Measurements from ENCODE around the gene PLSCR1. TPM values are rescaled to one million over a fixed set of nuclear protein-coding genes. Genes with fewer than 3 reads are reported as not detected.

The PLSCR1 gene
- polyA plus RNA-seq, 1 donor from 2014 or later = 0.78 TPM

GRCh38 chr3:146593776-146594175 is 49.4 kb upstream of the PLSCR1 start:
- no peak overlapping the region for H3K9ac ChIP-seq (ENCODE audit: low read length)
- H3K9me2 ChIP-seq (ENCODE audit: insufficient read depth, low read length) = no peaks in the 10 kb centered on the region
- H3K27me3 ChIP-seq (ENCODE audit: insufficient read depth, low read depth, low read length) = no peaks in the 10 kb centered on the region
- H3F3A ChIP-seq (ENCODE audit: insufficient read depth, low read length, poor library complexity, severe bottlenecking) = no peaks in the 10 kb centered on the region
- no peak overlapping the region for H2AFZ ChIP-seq (ENCODE audit: low read depth, low read length)
- no peaks in the 10 kb centered on the region for H3K9me3 ChIP-seq (ENCODE audit: low read length)
- H3K4me3 ChIP-seq (ENCODE audit: low read length) = no peak overlapping the region
- H3K36me3 ChIP-seq (ENCODE audit: insufficient read depth, low read length) = no peaks in the 10 kb centered on the region
- no peak for TF ChIP-seq REST (IDR thresholded peaks at IDR 0.05; ENCODE audit: borderline replicate concordance)
- no peak for TF ChIP-seq SMC3 (conservative IDR thresholded peaks at IDR 0.05; ENCODE audit: poor library complexity)
- TF ChIP-seq EZH2 (IDR thresholded peaks at IDR 0.05; ENCODE audit: borderline replicate concordance, insufficient read depth, low read length, poor library complexity, severe bottlenecking) = no peak
- TF ChIP-seq TAF1 (IDR thresholded peaks at IDR 0.05; ENCODE audit: low read depth) = no peak
- TF ChIP-seq RAD21 (conservative IDR thresholded peaks at IDR 0.05) = no peak
- no peak for TF ChIP-seq CTCF (IDR thresholded peaks at IDR 0.05; ENCODE audit: poor library complexity, severe bottlenecking)
- TF ChIP-seq MXI1 (conservative IDR thresholded peaks at IDR 0.05; ENCODE audit: poor library complexity, severe bottlenecking) = no peak
- no peak for TF ChIP-seq POLR2AphosphoS5 (IDR thresholded peaks at IDR 0.05)
- no peak for TF ChIP-seq EP300 (conservative IDR thresholded peaks at IDR 0.05; ENCODE audit: poor library complexity, severe bottlenecking)
- no peak overlapping the region for H3K4me2 ChIP-seq (ENCODE audit: low read length)
- H3K79me2 ChIP-seq (replicated peaks; ENCODE audit: insufficient read depth, low read length) = no peaks in the 10 kb centered on the region
- no peaks in the 10 kb centered on the region for H4K20me1 ChIP-seq (ENCODE audit: insufficient read depth)
- no peak overlapping the region for H3K27ac ChIP-seq (ENCODE audit: low read length)

- Histone ChIP-seq H3K9me2 (ENCODE audit: insufficient read depth, low read length) (no peaks in the 10 kb centered on the region), H3K79me2 (replicated peaks; ENCODE audit: insufficient read depth, low read length) (no peaks in the 10 kb centered on the region), H2AFZ (ENCODE audit: low read depth, low read length) (no peak overlapping the region), H3K9ac (ENCODE audit: low read length) (no peak overlapping the region), H3K4me2 (ENCODE audit: low read length) (no peak overlapping the region), H3K4me3 (ENCODE audit: low read length) (no peak overlapping the region), H3K27ac (ENCODE audit: low read length) (no peak overlapping the region), H3K36me3 (ENCODE audit: insufficient read depth, low read length) (no peaks in the 10 kb centered on the region), H3F3A (ENCODE audit: insufficient read depth, low read length, poor library complexity, severe bottlenecking) (no peaks in the 10 kb centered on the region), H3K27me3 (ENCODE audit: insufficient read depth, low read depth, low read length) (no peaks in the 10 kb centered on the region), H3K9me3 (ENCODE audit: low read length) (no peaks in the 10 kb centered on the region), H4K20me1 (ENCODE audit: insufficient read depth) (no peaks in the 10 kb centered on the region)
- TF ChIP-seq TAF1 (IDR thresholded peaks at IDR 0.05; ENCODE audit: low read depth) (no peak), SMC3 (conservative IDR thresholded peaks at IDR 0.05; ENCODE audit: poor library complexity) (no peak), REST (IDR thresholded peaks at IDR 0.05; ENCODE audit: borderline replicate concordance) (no peak), MXI1 (conservative IDR thresholded peaks at IDR 0.05; ENCODE audit: poor library complexity, severe bottlenecking) (no peak), RAD21 (conservative IDR thresholded peaks at IDR 0.05) (no peak), EZH2 (IDR thresholded peaks at IDR 0.05; ENCODE audit: borderline replicate concordance, insufficient read depth, low read length, poor library complexity, severe bottlenecking) (no peak), CTCF (IDR thresholded peaks at IDR 0.05; ENCODE audit: poor library complexity, severe bottlenecking) (no peak), EP300 (conservative IDR thresholded peaks at IDR 0.05; ENCODE audit: poor library complexity, severe bottlenecking) (no peak), POLR2AphosphoS5 (IDR thresholded peaks at IDR 0.05) (no peak)
These were observed 46.1 kb upstream of the PLSCR1 start for GRCh38 chr3:146590521-146590920.

Measured in neural cell (in vitro differentiated cells).